Measurements from ENCODE around the gene TBP. TPM values are rescaled to one million over a fixed set of nuclear protein-coding genes. Genes with fewer than 3 reads are reported as not detected.

The TBP gene
- polyA plus RNA-seq, 2 of the 4 experiments (the other 2 are of a cell fraction): 12.3 to 19.9 TPM

- Histone ChIP-seq H3K9me3 (no peaks in the 10 kb centered on the region), H3K27ac (peak within 1 kb of the TSS; percentile 93 to 95), H3K4me3 (peak within 1 kb of the TSS; percentile 96), H3K4me2 (peak within 1 kb of the TSS; percentile 90), H3K4me1 (peaks cover 16% of the 10 kb centered on the region; the same call in 2 of the 3 replicates)
- ChIA-PET POLR2A (interaction anchor here (0.5 to 1.1 kb wide), 2 partner anchors 13 to 18 kb away, joined by 3 to 7 read pairs; no protein-coding TSS in a partner anchor), CTCF (no interaction called here)
- DNase-seq (ENCODE audit: low read depth in 1 of 2, low spot score in 1 of 2) (peak; percentile 59 to 95), FAIRE-seq (no peak), ATAC-seq (peak; percentile 91 to 94)
- WGBS (ENCODE audit: missing lambda C conversion rate): 3% methylated on average over 36 of the region's 41 CpGs
- TF ChIP-seq, protein P1, sequence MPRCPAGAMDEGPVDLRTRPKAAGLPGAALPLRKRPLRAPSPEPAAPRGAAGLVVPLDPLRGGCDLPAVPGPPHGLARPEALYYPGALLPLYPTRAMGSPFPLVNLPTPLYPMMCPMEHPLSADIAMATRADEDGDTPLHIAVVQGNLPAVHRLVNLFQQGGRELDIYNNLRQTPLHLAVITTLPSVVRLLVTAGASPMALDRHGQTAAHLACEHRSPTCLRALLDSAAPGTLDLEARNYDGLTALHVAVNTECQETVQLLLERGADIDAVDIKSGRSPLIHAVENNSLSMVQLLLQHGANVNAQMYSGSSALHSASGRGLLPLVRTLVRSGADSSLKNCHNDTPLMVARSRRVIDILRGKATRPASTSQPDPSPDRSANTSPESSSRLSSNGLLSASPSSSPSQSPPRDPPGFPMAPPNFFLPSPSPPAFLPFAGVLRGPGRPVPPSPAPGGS (IDR thresholded peaks at IDR 0.05): 0 out of 3 replicates have a peak, but pooled peaks have one; percentile 63
- TF ChIP-seq POLR2AphosphoS2 (conservative IDR thresholded peaks at IDR 0.05; ENCODE audit: low read length): no peak
- no peak for TF ChIP-seq JUNB (IDR thresholded peaks at IDR 0.05)
- TF ChIP-seq POLR2A (IDR thresholded peaks at IDR 0.05; ENCODE audit: low read length): peak; percentile 73
- no peak for TF ChIP-seq RAD21 (conservative IDR thresholded peaks at IDR 0.05 in 1 of 2, IDR thresholded peaks at IDR 0.05 in 1 of 2)
- TF ChIP-seq, protein P2, sequence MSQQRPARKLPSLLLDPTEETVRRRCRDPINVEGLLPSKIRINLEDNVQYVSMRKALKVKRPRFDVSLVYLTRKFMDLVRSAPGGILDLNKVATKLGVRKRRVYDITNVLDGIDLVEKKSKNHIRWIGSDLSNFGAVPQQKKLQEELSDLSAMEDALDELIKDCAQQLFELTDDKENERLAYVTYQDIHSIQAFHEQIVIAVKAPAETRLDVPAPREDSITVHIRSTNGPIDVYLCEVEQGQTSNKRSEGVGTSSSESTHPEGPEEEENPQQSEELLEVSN (IDR thresholded peaks at IDR 0.05; ENCODE audit: borderline replicate concordance, low read depth): no peak
- TF ChIP-seq ZFP36 (IDR thresholded peaks at IDR 0.05; ENCODE audit: borderline replicate concordance, partially characterized antibody): no peak
- TF ChIP-seq TP53 (CRISPR knock-in tag; IDR thresholded peaks at IDR 0.05): no peak
- TF ChIP-seq PHF8 (IDR thresholded peaks at IDR 0.05; ENCODE audit: borderline replicate concordance, low read depth): peak; percentile 81
- TF ChIP-seq, protein P3, sequence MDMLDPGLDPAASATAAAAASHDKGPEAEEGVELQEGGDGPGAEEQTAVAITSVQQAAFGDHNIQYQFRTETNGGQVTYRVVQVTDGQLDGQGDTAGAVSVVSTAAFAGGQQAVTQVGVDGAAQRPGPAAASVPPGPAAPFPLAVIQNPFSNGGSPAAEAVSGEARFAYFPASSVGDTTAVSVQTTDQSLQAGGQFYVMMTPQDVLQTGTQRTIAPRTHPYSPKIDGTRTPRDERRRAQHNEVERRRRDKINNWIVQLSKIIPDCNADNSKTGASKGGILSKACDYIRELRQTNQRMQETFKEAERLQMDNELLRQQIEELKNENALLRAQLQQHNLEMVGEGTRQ (IDR thresholded peaks at IDR 0.05): no peak
- no peak for TF ChIP-seq HEYL (CRISPR knock-in tag; IDR thresholded peaks at IDR 0.05)
- no peak for TF ChIP-seq HES2 (IDR thresholded peaks at IDR 0.05)
- no peak for TF ChIP-seq EHF (CRISPR knock-in tag; IDR thresholded peaks at IDR 0.05)
- no peak for TF ChIP-seq EP300 (IDR thresholded peaks at IDR 0.05)
- no peak; the same call in 1 of the 2 replicates for TF ChIP-seq GATA3 (IDR thresholded peaks at IDR 0.05; ENCODE audit: borderline replicate concordance)
- no peak for TF ChIP-seq HOXB13 (CRISPR knock-in tag; IDR thresholded peaks at IDR 0.05; ENCODE audit: low read depth)
- no peak for TF ChIP-seq CBX8 (IDR thresholded peaks at IDR 0.05)
- peak; percentile 67 for TF ChIP-seq MAX (IDR thresholded peaks at IDR 0.05)
- peak; percentile 67; the same call in 1 of the 2 replicates for TF ChIP-seq KDM5A (IDR thresholded peaks at IDR 0.05)
- no peak for TF ChIP-seq CBX2 (IDR thresholded peaks at IDR 0.05; ENCODE audit: borderline replicate concordance, low read depth)
- TF ChIP-seq, protein P4, sequence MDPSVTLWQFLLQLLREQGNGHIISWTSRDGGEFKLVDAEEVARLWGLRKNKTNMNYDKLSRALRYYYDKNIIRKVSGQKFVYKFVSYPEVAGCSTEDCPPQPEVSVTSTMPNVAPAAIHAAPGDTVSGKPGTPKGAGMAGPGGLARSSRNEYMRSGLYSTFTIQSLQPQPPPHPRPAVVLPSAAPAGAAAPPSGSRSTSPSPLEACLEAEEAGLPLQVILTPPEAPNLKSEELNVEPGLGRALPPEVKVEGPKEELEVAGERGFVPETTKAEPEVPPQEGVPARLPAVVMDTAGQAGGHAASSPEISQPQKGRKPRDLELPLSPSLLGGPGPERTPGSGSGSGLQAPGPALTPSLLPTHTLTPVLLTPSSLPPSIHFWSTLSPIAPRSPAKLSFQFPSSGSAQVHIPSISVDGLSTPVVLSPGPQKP (IDR thresholded peaks at IDR 0.05; ENCODE audit: low read depth, low read length): no peak
- 0 out of 2 replicates have a peak, but pooled peaks have one; percentile 37 for TF ChIP-seq HOXB5 (CRISPR knock-in tag; IDR thresholded peaks at IDR 0.05)
- TF ChIP-seq, protein P5, sequence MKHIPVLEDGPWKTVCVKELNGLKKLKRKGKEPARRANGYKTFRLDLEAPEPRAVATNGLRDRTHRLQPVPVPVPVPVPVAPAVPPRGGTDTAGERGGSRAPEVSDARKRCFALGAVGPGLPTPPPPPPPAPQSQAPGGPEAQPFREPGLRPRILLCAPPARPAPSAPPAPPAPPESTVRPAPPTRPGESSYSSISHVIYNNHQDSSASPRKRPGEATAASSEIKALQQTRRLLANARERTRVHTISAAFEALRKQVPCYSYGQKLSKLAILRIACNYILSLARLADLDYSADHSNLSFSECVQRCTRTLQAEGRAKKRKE (CRISPR knock-in tag; IDR thresholded peaks at IDR 0.05; ENCODE audit: low read depth): no peak
- peak; percentile 15 for TF ChIP-seq CHD2 (IDR thresholded peaks at IDR 0.05; ENCODE audit: low read length, partially characterized antibody)
- no peak for TF ChIP-seq SMC3 (IDR thresholded peaks at IDR 0.05)
- no peak for TF ChIP-seq ZSCAN20 (CRISPR knock-in tag; IDR thresholded peaks at IDR 0.05)
- no peak for TF ChIP-seq FOSL2 (IDR thresholded peaks at IDR 0.05)
- TF ChIP-seq FOSL2 (CRISPR knock-in tag; IDR thresholded peaks at IDR 0.05): no peak
- no peak for TF ChIP-seq EHMT2 (IDR thresholded peaks at IDR 0.05; ENCODE audit: low read depth)
- no peak for TF ChIP-seq RCOR1 (IDR thresholded peaks at IDR 0.05; ENCODE audit: low read depth, low read length)
- TF ChIP-seq RARB (CRISPR knock-in tag; IDR thresholded peaks at IDR 0.05): no peak
- no peak for TF ChIP-seq CTCF (IDR thresholded peaks at IDR 0.05)
- no peak for TF ChIP-seq CEBPB (IDR thresholded peaks at IDR 0.05)
- TF ChIP-seq NFE2L2 (conservative IDR thresholded peaks at IDR 0.05; ENCODE audit: low read length): no peak
- no peak for TF ChIP-seq BHLHE40 (IDR thresholded peaks at IDR 0.05; ENCODE audit: low read depth, low read length)
- TF ChIP-seq JUN (IDR thresholded peaks at IDR 0.05): peak; percentile 59 to 81; a peak in 4 of 5 replicates
Observed at GRCh38 chr6:170552765-170553533, 1.2 kb upstream of the TBP start, which contains the start of gene PSMB1. PSMB1 (minus strand) TSS chr6:170553307; CDS start chr6:170553242, 65 bp downstream.
